Neural progenitor cell (in vitro differentiated cells): ENCODE data around the gene CHPF2. TPM values are rescaled to one million over a fixed set of nuclear protein-coding genes. Genes with fewer than 3 reads are reported as not detected.

Experiments used
- DNase-seq: peaks from one replicate; pipeline ENCODE4 v3.0.0-alpha.2; 2016; ENCODE audit warnings: low spot score
- H2AFZ ChIP-seq: fragments of 200-600 bp; sonication (generic); replicated peaks from 2 replicates; pipeline ENCODE4 v1.6.1; 2016; ENCODE audit warnings: antibody characterized with exemption
- H3F3A ChIP-seq: fragments of 200-600 bp; sonication (generic); 2 replicates; pipeline ENCODE4 v1.6.1; 2016; ENCODE audit warnings: antibody characterized with exemption, low read depth
- H3K27ac ChIP-seq: fragments of 200-600 bp; sonication (generic); 2 replicates; pipeline ENCODE4 v1.5.1; 2016; ENCODE audit warnings: mild to moderate bottlenecking
- H3K27me3 ChIP-seq: fragments of 200-600 bp; sonication (generic); 2 replicates; pipeline ENCODE4 v1.6.1; 2016; ENCODE audit warnings: mild to moderate bottlenecking, moderate library complexity
- H3K36me3 ChIP-seq: fragments of 200-600 bp; sonication (generic); 2 replicates; pipeline ENCODE4 v1.5.1; 2016
- H3K4me1 ChIP-seq: fragments of 200-600 bp; sonication (generic); 2 replicates; pipeline ENCODE4 v1.6.1; 2016; ENCODE audit warnings: mixed run types
- H3K4me2 ChIP-seq: fragments of 200-600 bp; sonication (generic); 2 replicates; pipeline ENCODE4 v1.6.1; 2016
- H3K4me3 ChIP-seq: fragments of 200-600 bp; sonication (generic); 2 replicates; pipeline ENCODE4 v1.5.1; 2016
- H3K79me2 ChIP-seq: fragments of 200-600 bp; sonication (generic); 2 replicates; pipeline ENCODE4 v1.6.1; 2016; ENCODE audit warnings: low read depth
- H3K9ac ChIP-seq: fragments of 200-600 bp; sonication (generic); 2 replicates; pipeline ENCODE4 v1.6.1; 2016
- H3K9me3 ChIP-seq: fragments of 200-600 bp; sonication (generic); 2 replicates; pipeline ENCODE4 v1.5.1; 2016; ENCODE audit warnings: low read depth
- H4K20me1 ChIP-seq: fragments of 200-600 bp; sonication (generic); 2 replicates; pipeline ENCODE4 v1.6.1; 2016; ENCODE audit warnings: low read depth
- H3K27ac Mint-ChIP-seq: 3 replicates; pipeline ENCODE4 v1.8.0; 2021; ENCODE audit warnings: mixed read lengths
- H3K27me3 Mint-ChIP-seq: 2 replicates; pipeline ENCODE4 v1.8.0; 2022; ENCODE audit warnings: low read depth, mild to moderate bottlenecking, inconsistent platforms, moderate library complexity, mixed read lengths; ENCODE audit not compliant: insufficient read depth
- H3K36me3 Mint-ChIP-seq: 3 replicates; pipeline ENCODE4 v1.8.0; 2021; ENCODE audit warnings: mixed read lengths
- H3K4me1 Mint-ChIP-seq: 3 replicates; pipeline ENCODE4 v1.8.0; 2021; ENCODE audit warnings: mixed read lengths
- H3K4me3 Mint-ChIP-seq: 3 replicates; pipeline ENCODE4 v1.8.0; 2021; ENCODE audit warnings: mild to moderate bottlenecking, moderate library complexity, mixed read lengths
- H3K9me3 Mint-ChIP-seq: 3 replicates; pipeline ENCODE4 v1.8.0; 2020; ENCODE audit warnings: mixed read lengths
- CTCF ChIP-seq: fragments of 200-600 bp; sonication (generic); IDR thresholded peaks from 2 replicates; pipeline ENCODE4 v1.5.1; 2017; ENCODE audit warnings: antibody characterized with exemption, mild to moderate bottlenecking
- EZH2 ChIP-seq: fragments of 200-600 bp; sonication (generic); IDR thresholded peaks from 2 replicates; pipeline ENCODE4 v1.6.1; 2017; ENCODE audit warnings: antibody characterized with exemption, mild to moderate bottlenecking, moderate library complexity
- EZH2phosphoT487 ChIP-seq: fragments of 200-600 bp; sonication (generic); IDR thresholded peaks from 2 replicates; pipeline ENCODE4 v1.6.1; 2017; ENCODE audit warnings: antibody characterized with exemption
- total RNA-seq: library from RNA; depleted of rRNA; stranded (reverse); fragments of >200 nt; gene quantifications from 2 replicates; pipeline ENCODE4 v1.2.3, GENCODE V29; 2015; ENCODE audit warnings: low replicate concordance

CHPF2 gene
- total RNA-seq, 1 donor from 2014 or later: 8.8 TPM

GRCh38 chr7:151225948-151226510, 6.3 kb upstream of the CHPF2 start:
- H2AFZ ChIP-seq: no peak overlapping the region
- peaks cover 14% of the 10 kb centered on the region for H3F3A ChIP-seq
- Mint-ChIP-seq H3K27me3 (peaks cover 5% of the 10 kb centered on the region), H3K9me3 (no peaks in the 10 kb centered on the region), H3K27ac (no peak overlapping the region), H3K36me3 (peaks cover 11% of the 10 kb centered on the region), H3K4me1 (peaks cover 32% of the 10 kb centered on the region), H3K4me3 (peak overlapping the region; percentile 93)
- H3K9ac ChIP-seq: peak overlapping the region; percentile 83
- no peak for TF ChIP-seq EZH2phosphoT487
- TF ChIP-seq CTCF: no peak
- TF ChIP-seq EZH2: no peak
- no peak overlapping the region for H3K27ac ChIP-seq
- peaks cover 17% of the 10 kb centered on the region for H3K4me1 ChIP-seq
- H3K9me3 ChIP-seq: no peaks in the 10 kb centered on the region
- DNase-seq: no peak
- H3K36me3 ChIP-seq: no peaks in the 10 kb centered on the region
- H3K4me3 ChIP-seq: peak overlapping the region; percentile 94
- peaks cover 19% of the 10 kb centered on the region for H3K79me2 ChIP-seq
- peaks cover 15% of the 10 kb centered on the region for H4K20me1 ChIP-seq
- no peaks in the 10 kb centered on the region for H3K27me3 ChIP-seq
- H3K4me2 ChIP-seq: peak overlapping the region; percentile 92

DNA sequence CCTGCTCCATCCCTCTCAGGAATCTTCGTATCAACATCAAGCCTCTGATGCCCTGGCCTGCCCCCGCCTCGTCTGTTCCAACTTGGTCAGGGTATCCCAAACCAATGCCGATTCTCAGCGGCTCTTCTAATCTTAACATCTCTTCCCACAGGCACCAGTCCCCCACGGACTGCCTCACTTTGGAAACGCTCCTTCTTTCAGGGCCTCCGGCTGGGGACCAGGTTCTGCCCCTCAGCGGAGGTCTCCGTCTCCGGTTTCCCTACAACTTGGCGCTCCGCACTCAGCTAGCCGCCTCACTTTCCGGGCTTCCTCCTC, 5.8 kb upstream of the CHPF2 start:
- DNase-seq: no peak
- H3K36me3 Mint-ChIP-seq: peaks cover 11% of the 10 kb centered on the region
- H3K9me3 Mint-ChIP-seq: no peaks in the 10 kb centered on the region
- peak overlapping the region; percentile 17 for H2AFZ ChIP-seq
- peaks cover 8% of the 10 kb centered on the region for H3K27me3 Mint-ChIP-seq
- no peaks in the 10 kb centered on the region for H3K36me3 ChIP-seq
- no peaks in the 10 kb centered on the region for H3K9me3 ChIP-seq
- peaks cover 21% of the 10 kb centered on the region for H3K4me1 ChIP-seq
- TF ChIP-seq CTCF: no peak
- TF ChIP-seq EZH2phosphoT487: no peak
- no peak for TF ChIP-seq EZH2
- H3K4me1 Mint-ChIP-seq: peaks cover 37% of the 10 kb centered on the region
- H3K27me3 ChIP-seq: no peaks in the 10 kb centered on the region
- H3K4me3 Mint-ChIP-seq: peak overlapping the region; percentile 93
- peaks cover 14% of the 10 kb centered on the region for H3F3A ChIP-seq
- peak overlapping the region; percentile 83 for H3K9ac ChIP-seq
- peaks cover 15% of the 10 kb centered on the region for H4K20me1 ChIP-seq
- H3K27ac ChIP-seq: no peak overlapping the region
- H3K4me2 ChIP-seq: peak overlapping the region; percentile 92
- peaks cover 19% of the 10 kb centered on the region for H3K79me2 ChIP-seq
- H3K4me3 ChIP-seq: peak overlapping the region; percentile 94
- peak overlapping the region; percentile 51 for H3K27ac Mint-ChIP-seq

DNA sequence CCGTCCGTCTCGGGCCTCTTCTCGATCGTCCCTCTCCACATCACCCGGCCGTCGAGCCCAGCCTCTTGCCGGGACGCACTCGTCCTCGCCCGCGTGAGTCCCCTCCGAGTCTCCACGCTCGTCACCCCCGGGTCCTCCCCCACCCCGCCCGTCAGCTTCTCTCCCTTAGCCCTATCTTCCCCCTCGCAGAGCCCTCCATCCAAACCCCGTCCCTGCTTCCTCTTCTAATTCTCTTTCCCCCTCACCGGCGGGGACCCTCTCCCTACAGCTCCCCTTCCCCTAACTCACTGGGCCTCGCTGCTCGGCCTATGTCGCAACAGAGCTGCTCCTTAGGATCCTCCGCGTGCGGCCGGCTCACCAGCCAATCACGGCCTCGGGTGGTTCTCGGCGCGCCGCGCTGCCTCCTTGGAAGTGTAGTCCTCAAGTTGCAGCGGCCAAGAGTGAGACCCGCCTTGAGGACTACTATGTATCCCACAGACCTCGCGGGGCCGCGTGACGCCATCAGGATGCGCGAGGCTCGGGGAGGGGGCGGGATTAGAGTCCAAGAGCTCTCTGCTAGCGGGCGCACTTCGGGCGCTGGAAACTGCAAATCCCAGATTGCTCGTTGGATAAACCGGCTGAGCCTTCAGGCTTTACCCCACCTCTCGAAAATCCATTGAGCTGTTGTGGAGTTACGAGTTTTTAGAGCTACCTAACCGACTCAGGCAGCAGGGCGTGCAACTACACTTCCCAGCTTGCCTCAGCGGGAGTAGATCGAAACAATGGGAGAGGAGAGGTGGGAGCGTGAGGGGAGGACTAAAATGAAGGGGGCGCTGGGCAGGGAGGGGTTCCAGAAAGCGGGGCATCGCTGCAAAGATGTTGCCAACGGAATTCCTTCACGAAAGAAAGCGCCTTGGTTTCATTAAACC, 5.2 kb upstream of the CHPF2 start, which contains the start of gene ABCF2:
ABCF2 (minus strand) TSS at position 331 of the 908 bp plus-strand sequence. CDS start 747 bp downstream, outside the sequence.
- no peaks in the 10 kb centered on the region for H3K36me3 ChIP-seq
- peaks cover 18% of the 10 kb centered on the region for H3F3A ChIP-seq
- Mint-ChIP-seq H3K4me1 (peaks cover 43% of the 10 kb centered on the region), H3K9me3 (no peaks in the 10 kb centered on the region), H3K4me3 (peak within 1 kb of the TSS; percentile 93), H3K27me3 (peaks cover 8% of the 10 kb centered on the region), H3K27ac (peak within 1 kb of the TSS; percentile 100), H3K36me3 (peaks cover 11% of the 10 kb centered on the region)
- peak within 1 kb of the TSS; percentile 83 for H3K9ac ChIP-seq
- H2AFZ ChIP-seq: peak within 1 kb of the TSS; percentile 63
- no peaks in the 10 kb centered on the region for H3K9me3 ChIP-seq
- DNase-seq: peak; percentile 99
- peak within 1 kb of the TSS; percentile 92 for H3K4me2 ChIP-seq
- peak within 1 kb of the TSS; percentile 94 for H3K4me3 ChIP-seq
- H3K79me2 ChIP-seq: peaks cover 19% of the 10 kb centered on the region
- H3K27ac ChIP-seq: peak within 1 kb of the TSS; percentile 85
- H3K4me1 ChIP-seq: peaks cover 25% of the 10 kb centered on the region
- peaks cover 15% of the 10 kb centered on the region for H4K20me1 ChIP-seq
- no peaks in the 10 kb centered on the region for H3K27me3 ChIP-seq
- TF ChIP-seq EZH2: no peak
- TF ChIP-seq EZH2phosphoT487: no peak
- TF ChIP-seq CTCF: peak; percentile 4
